Inferior parietal cortex (tissue), 1 donor: ENCODE measurements around the gene NISCH.

Experiments used
- DNase-seq: peaks from one replicate; pipeline ENCODE4 v3.0.0-alpha.2; 2016; ENCODE audit errors: extremely low spot score

NISCH gene

GRCh38 chr3:52527039-52527731 is 71.8 kb downstream of the NISCH start:
- no peak for DNase-seq

DNA sequence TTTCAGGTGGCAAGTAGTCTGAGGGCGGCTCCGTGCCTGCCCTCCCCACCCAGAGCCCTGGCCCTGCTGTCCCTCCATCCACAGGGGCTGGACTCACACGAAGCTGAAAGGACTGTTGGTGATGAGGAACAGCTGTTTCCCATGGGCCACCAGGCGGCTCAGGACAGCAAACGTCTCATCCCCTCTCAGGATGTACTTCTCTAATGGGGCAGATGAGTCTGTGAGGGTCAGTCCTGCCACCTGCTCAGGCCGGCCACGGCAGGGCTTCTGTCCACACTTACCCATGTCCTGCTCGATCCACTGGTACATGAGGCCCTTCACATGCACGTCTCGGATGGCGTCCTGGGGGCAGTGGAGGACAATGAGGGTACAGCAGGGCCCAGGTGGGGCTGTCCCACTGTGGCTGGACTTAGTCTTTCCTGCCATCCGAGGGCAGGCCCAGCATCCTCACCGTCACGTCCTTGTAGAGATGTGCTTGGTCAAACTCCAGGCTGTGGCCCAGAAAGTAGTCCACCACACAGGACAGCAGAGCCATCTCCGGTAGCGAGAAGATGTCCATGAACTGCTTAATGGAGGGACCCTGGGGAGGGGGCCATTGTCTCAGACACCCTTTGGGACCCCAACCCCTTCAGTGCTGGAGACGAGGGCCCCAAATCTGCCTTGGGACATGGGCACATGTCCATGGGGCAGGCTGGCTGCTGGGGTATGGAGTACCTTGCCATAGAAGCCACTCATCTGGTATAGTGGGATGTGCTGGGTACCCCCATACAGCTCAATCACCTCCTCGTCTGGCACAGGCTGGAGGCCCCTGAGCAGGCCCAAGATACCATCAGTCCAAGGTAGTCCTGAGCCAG is 72.6 kb downstream of the NISCH start:
- DNase-seq = no peak

GRCh38 chr3:52528586-52529375 is 73.4 kb downstream of the NISCH start:
- DNase-seq = no peak

- DNase-seq = no peak
These were observed 74.3 kb downstream of the NISCH start for GRCh38 chr3:52529376-52530333.

GRCh38 chr3:52530918-52531826 is 75.8 kb downstream of the NISCH start:
- DNase-seq = no peak

- DNase-seq = no peak
These were observed 76.6 kb downstream of the NISCH start for GRCh38 chr3:52531860-52532516.

GRCh38 chr3:52532517-52532837 is 77.1 kb downstream of the NISCH start:
- no peak for DNase-seq

DNA sequence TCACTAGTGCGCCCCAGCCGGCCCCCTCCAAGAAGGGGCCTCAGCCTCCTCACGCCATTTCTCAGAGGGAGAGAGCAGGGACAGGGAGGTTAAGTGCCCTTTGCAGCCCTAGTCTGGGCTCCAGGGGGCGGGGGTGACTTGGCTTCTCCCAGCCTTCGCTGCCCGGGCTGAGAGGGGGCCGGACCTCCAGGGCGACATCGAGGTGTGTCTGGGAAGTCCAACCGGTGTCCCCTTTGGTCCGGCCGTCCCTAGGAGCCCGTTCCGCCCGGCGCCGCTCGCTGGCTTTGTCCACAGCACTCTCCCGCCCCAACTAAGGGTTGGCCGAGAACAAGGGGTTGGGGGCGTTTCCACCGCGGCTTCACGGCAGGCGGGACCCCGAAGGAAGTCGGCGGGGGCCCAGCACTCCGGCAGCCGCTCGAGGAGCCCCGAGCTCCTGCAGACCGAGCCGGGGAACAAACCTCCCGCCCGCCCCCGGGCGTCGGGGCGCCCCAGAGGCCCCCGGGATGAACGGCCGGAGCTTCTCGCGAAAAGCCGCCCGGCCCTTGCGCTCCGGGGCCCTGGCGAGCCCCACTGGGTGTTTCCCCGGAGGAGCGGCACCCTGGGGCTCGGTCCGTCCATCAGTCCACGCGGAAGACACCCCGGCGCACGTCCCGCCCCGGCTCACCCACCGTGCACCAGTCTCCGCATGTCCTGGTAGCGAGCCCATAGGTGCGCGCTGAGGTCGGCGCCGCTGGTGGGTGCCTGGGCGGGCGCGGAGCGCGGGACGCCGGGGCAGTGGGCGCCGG is 77.6 kb downstream of the NISCH start:
- no peak for DNase-seq

- no peak for DNase-seq
These were observed 78.3 kb downstream of the NISCH start, which contains the start of gene NT5DC2 for GRCh38 chr3:52533623-52534280. Gene NT5DC2, minus strand, starts transcription at chr3:52533857. Its CDS starts 120 bp downstream, at chr3:52533737.

GRCh38 chr3:52534281-52535183 is 79.1 kb downstream of the NISCH start:
- no peak for DNase-seq

GRCh38 chr3:52535411-52536111 is 80.2 kb downstream of the NISCH start:
- no peak for DNase-seq

GRCh38 chr3:52536112-52536368 is 80.6 kb downstream of the NISCH start:
- no peak for DNase-seq

DNA sequence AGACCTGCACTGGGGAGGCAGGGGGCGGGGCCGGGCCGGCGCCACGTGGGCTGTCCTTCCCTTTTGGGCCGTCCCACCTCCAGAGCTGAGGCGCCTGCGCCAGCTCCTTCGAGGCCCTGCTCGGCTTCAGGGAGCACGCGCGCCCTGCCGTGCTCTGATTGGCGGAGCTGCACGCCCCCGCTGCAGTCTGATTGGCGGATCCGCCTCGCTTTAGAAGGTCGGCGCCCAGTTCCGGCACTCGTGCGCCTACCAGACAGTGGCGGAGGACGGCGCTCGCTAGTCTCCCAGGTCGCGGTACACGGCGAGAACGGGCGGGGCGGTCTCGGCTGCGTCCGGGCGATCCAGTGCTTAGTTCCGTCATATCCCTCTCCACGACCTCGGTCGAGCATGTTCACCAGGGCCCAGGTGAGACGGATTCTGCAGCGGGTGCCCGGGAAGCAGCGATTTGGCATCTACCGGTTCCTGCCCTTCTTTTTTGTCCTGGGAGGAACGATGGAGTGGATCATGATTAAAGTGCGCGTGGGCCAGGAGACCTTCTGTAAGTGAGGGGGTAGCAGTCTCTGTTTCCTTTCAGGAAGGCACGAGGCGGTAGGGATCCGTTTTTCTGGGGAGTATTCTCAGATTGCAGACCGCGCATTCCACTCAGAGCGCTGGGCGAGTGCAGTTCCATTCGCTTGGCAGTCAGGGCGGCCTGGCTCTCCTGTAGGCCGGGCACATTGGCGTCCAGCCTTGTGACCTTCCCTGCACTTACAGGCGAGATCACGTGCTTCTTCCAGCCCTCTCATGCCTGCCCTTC is 81.2 kb downstream of the NISCH start, which contains the start of gene UQCC5:
Gene UQCC5, plus strand, starts transcription at position 237 of the 796 bp plus-strand sequence. Its CDS starts 151 bp downstream, at position 388.
- peak; percentile 97 for DNase-seq

- DNase-seq = no peak
These were observed 81.8 kb downstream of the NISCH start for GRCh38 chr3:52537165-52537620.

DNA sequence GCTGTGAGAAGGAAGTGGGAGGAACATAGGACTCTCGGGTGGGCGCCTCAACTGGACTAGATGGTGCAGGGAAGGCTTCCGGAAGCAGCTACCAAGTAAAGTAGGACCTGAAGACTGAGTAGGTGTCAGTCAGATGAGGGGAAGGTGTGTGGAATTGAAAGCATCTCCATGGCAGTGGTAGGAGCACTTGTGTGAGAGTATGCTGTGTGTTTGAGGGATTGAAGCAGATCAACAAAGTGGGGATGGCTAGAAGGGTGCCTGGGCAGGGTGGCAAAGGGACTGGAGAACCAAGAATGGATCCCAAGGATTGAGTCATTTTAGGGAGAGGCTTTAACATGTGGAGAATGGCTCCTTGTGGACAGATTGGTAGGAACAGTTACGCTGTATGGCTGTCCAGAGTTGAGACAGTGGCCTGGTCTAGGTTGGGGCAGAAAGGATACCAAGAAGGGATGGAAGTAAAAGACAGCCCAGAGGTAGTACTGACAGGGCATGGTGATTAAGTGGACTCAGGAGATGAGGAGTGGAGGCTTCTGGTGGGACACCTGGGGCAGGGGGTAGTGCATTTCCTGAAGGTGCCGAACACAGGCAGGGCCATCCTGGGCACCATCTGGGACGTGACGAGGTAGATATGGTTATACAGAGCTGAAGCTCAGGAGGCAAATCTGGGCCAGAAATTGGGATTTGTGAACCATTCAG is 82.5 kb downstream of the NISCH start:
- no peak for DNase-seq
